Retinal pigment epithelial cell (primary cell): ENCODE data around the gene ABHD13.

Experiments used
- DNase-seq: peaks from one replicate; pipeline ENCODE4 v3.0.0-alpha.2; 2010; ENCODE audit warnings: low read depth
- H3K4me3 ChIP-seq: 2 replicates; pipeline ENCODE4 v1.5.1; 2011; ENCODE audit warnings: mild to moderate bottlenecking, low read length, control low read depth, moderate library complexity
- TF ChIP-seq, protein P1 (sequence below): conservative IDR thresholded peaks from 2 replicates; pipeline ENCODE4 v1.5.1; 2011; ENCODE audit warnings: low read depth, low read length, control low read depth, inconsistent platforms

The ABHD13 gene

DNA sequence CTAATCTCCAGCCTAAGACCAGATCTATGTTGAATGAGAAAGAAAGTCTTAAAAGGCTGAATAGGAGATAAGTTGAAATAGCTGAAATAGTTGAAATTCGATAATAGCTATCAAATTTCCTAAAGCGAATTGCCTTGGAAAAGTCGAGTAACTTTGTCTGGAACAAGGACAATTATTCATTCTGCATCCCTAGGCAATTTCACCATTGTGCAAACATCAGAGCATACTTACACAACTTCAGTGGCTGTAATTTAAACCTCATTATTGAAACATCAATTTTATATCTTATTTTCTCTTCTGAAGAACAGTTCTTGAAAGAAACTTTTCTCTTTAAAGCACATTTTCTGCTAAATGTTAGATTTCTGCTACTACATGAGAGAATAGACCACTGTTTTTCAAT, 64.9 kb downstream of the ABHD13 start:
- no peak overlapping the region for H3K4me3 ChIP-seq
- no peak for DNase-seq
- TF ChIP-seq, protein P1, sequence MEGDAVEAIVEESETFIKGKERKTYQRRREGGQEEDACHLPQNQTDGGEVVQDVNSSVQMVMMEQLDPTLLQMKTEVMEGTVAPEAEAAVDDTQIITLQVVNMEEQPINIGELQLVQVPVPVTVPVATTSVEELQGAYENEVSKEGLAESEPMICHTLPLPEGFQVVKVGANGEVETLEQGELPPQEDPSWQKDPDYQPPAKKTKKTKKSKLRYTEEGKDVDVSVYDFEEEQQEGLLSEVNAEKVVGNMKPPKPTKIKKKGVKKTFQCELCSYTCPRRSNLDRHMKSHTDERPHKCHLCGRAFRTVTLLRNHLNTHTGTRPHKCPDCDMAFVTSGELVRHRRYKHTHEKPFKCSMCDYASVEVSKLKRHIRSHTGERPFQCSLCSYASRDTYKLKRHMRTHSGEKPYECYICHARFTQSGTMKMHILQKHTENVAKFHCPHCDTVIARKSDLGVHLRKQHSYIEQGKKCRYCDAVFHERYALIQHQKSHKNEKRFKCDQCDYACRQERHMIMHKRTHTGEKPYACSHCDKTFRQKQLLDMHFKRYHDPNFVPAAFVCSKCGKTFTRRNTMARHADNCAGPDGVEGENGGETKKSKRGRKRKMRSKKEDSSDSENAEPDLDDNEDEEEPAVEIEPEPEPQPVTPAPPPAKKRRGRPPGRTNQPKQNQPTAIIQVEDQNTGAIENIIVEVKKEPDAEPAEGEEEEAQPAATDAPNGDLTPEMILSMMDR: no peak
